Measurements from ENCODE around the gene MCU.

The MCU gene

GRCh38 chr10:72812415-72812752, 120.4 kb downstream of the MCU start:
- WGBS (ENCODE audit: insufficient coverage), result no CpG with 5 or more reads among the region's 1 CpG
- POLR2A ChIA-PET, result no interaction called here
- Histone ChIP-seq H3K27ac (ENCODE audit: insufficient read depth in 1 of 2, low read depth in 1 of 2, low read length in 2 of 2, poor library complexity in 1 of 2, severe bottlenecking in 2 of 2) (no peak overlapping the region), H3K4me3 (ENCODE audit: control insufficient read depth in 1 of 7, extremely low read depth in 1 of 7, insufficient read depth in 4 of 7, low read depth in 2 of 7, low read length in 6 of 7) (no peak overlapping the region), H3K9me3 (ENCODE audit: control extremely low read depth in 1 of 5, control insufficient read depth in 4 of 5, insufficient read depth in 2 of 5, low read depth in 1 of 5, low read length in 4 of 5) (peaks cover 0 to 3% (median 0%) of the 10 kb centered on the region in 5 experiments), H3K27me3 (replicated peaks in 2 of 5; ENCODE audit: control insufficient read depth in 4 of 5, insufficient read depth in 5 of 5, low read length in 4 of 5) (no peaks in the 10 kb centered on the region), H3K36me3 (ENCODE audit: control insufficient read depth in 4 of 4, insufficient read depth in 4 of 4, low read length in 3 of 4) (no peaks in the 10 kb centered on the region), H3K4me1 (ENCODE audit: control extremely low read depth in 1 of 4, control insufficient read depth in 4 of 4, insufficient read depth in 4 of 4, low read length in 3 of 4) (peaks cover 0 to 6% (median 2%) of the 10 kb centered on the region in 4 experiments)
- DNase-seq, result no peak
- CTCF ChIA-PET, result interaction anchor here (1.1 kb wide), 1 partner anchor 17 kb away, joined by 3 read pairs; no protein-coding TSS in a partner anchor

DNA sequence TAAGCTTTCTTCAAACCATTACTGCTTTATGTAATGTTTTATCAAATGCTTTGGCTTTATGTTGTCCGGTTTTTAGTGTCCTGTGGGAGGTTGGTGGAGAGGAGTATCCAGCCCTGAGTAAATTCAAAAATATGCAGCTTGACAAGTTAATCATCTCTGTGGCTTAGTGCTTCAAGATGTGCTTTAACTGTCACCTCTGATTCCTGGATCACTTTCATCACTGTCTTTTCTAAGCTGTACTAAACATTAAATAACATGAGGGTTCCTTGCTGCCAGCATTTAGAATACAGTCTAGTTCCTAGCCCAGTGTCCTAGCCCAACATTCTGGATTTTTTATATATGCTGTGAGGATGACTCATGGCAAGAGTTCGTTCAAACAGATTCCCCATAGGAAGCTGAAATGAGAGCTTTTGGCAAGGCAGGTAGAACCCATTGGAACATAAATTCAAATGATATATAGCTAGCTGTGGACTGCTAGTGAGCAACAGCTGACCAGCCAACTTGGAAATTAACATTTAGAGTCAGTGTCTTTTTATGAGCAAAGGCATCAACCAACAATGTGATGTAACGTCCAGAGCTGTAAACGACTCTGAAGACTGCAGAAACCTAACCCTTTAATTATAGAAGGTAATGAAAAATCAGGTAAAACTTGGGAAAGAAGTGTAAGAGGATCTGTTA, 120.9 kb downstream of the MCU start:
- ChIA-PET CTCF (interaction anchor here (1.1 kb wide), 1 partner anchor 17 kb away, joined by 3 read pairs; no protein-coding TSS in a partner anchor), POLR2A (no interaction called here)
- 100% methylated on average over 3 of the region's 4 CpGs for WGBS (ENCODE audit: insufficient coverage)
- Histone ChIP-seq H3K9me3 (ENCODE audit: control extremely low read depth in 1 of 5, control insufficient read depth in 4 of 5, insufficient read depth in 2 of 5, low read depth in 1 of 5, low read length in 4 of 5) (peaks cover 0 to 3% (median 0%) of the 10 kb centered on the region in 5 experiments), H3K4me1 (ENCODE audit: control extremely low read depth in 1 of 4, control insufficient read depth in 4 of 4, insufficient read depth in 4 of 4, low read length in 3 of 4) (peaks cover 0 to 6% (median 2%) of the 10 kb centered on the region in 4 experiments), H3K27me3 (replicated peaks in 2 of 5; ENCODE audit: control insufficient read depth in 4 of 5, insufficient read depth in 5 of 5, low read length in 4 of 5) (no peaks in the 10 kb centered on the region), H3K36me3 (ENCODE audit: control insufficient read depth in 4 of 4, insufficient read depth in 4 of 4, low read length in 3 of 4) (no peaks in the 10 kb centered on the region), H3K4me3 (ENCODE audit: control insufficient read depth in 1 of 7, extremely low read depth in 1 of 7, insufficient read depth in 4 of 7, low read depth in 2 of 7, low read length in 6 of 7) (no peak overlapping the region), H3K27ac (ENCODE audit: insufficient read depth in 1 of 2, low read depth in 1 of 2, low read length in 2 of 2, poor library complexity in 1 of 2, severe bottlenecking in 2 of 2) (no peak overlapping the region)
- peak in 1 of 3 donors; percentile 22 for DNase-seq

DNA sequence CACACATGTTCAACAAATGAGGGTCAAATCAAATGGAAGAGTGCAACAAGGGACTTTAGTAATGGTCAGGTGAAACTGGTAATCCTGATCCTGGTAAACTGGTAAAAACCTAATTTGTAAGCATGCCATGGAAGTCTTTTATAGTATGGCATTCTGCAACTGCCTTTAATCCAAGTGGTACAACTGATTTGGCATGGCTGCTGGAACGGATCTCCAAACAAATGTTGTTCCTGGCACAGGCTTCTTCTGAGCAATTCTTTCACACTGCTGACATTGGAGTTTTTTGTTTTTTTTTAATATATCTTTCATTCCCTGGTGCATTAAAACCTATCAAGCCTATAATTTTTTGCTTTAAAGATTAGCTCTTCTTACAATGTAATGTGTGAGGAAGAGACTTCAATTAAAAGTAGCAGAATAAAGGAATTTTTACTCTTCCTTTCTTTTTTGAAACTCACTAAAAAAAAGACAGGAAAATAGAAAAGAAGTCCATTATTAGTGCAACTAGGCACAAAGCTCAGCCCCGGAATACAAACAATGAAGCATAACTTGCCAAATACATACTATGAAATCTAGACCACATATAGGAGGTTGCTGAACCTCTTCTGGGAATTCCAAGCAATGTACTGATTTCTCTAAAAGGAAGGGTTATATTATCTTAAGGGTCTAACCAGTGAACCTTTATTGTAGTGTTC, 122.3 kb downstream of the MCU start:
- no peak for DNase-seq
- ChIA-PET CTCF (no interaction called here), POLR2A (no interaction called here)
- WGBS (ENCODE audit: insufficient coverage), result 100% methylated on average over 1 of the region's 2 CpGs
- H3K4me3 ChIP-seq (ENCODE audit: control insufficient read depth in 1 of 7, extremely low read depth in 1 of 7, insufficient read depth in 4 of 7, low read depth in 2 of 7, low read length in 6 of 7), result no peak overlapping the region
- no peaks in the 10 kb centered on the region for H3K36me3 ChIP-seq (ENCODE audit: control insufficient read depth in 4 of 4, insufficient read depth in 4 of 4, low read length in 3 of 4)
- no peaks in the 10 kb centered on the region for H3K9me3 ChIP-seq (ENCODE audit: control extremely low read depth in 1 of 5, control insufficient read depth in 4 of 5, insufficient read depth in 2 of 5, low read depth in 1 of 5, low read length in 4 of 5)
- no peaks in the 10 kb centered on the region for H3K27me3 ChIP-seq (replicated peaks in 2 of 5; ENCODE audit: control insufficient read depth in 4 of 5, insufficient read depth in 5 of 5, low read length in 4 of 5)
- no peak overlapping the region for H3K27ac ChIP-seq (ENCODE audit: insufficient read depth in 1 of 2, low read depth in 1 of 2, low read length in 2 of 2, poor library complexity in 1 of 2, severe bottlenecking in 2 of 2)
- peaks cover 0 to 6% (median 4%) of the 10 kb centered on the region in 4 experiments for H3K4me1 ChIP-seq (ENCODE audit: control extremely low read depth in 1 of 4, control insufficient read depth in 4 of 4, insufficient read depth in 4 of 4, low read length in 3 of 4)

GRCh38 chr10:72816565-72816964, 124.6 kb downstream of the MCU start:
- Histone ChIP-seq H3K27ac (ENCODE audit: insufficient read depth in 1 of 2, low read depth in 1 of 2, low read length in 2 of 2, poor library complexity in 1 of 2, severe bottlenecking in 2 of 2) (no peak overlapping the region), H3K9me3 (ENCODE audit: control extremely low read depth in 1 of 5, control insufficient read depth in 4 of 5, insufficient read depth in 2 of 5, low read depth in 1 of 5, low read length in 4 of 5) (no peaks in the 10 kb centered on the region), H3K36me3 (ENCODE audit: control insufficient read depth in 4 of 4, insufficient read depth in 4 of 4, low read length in 3 of 4) (no peaks in the 10 kb centered on the region), H3K27me3 (replicated peaks in 2 of 5; ENCODE audit: control insufficient read depth in 4 of 5, insufficient read depth in 5 of 5, low read length in 4 of 5) (no peaks in the 10 kb centered on the region), H3K4me3 (ENCODE audit: control insufficient read depth in 1 of 7, extremely low read depth in 1 of 7, insufficient read depth in 4 of 7, low read depth in 2 of 7, low read length in 6 of 7) (no peak overlapping the region), H3K4me1 (ENCODE audit: control extremely low read depth in 1 of 4, control insufficient read depth in 4 of 4, insufficient read depth in 4 of 4, low read length in 3 of 4) (peaks cover 0 to 6% (median 5%) of the 10 kb centered on the region in 4 experiments)
- CTCF ChIA-PET, result interaction anchor here (1.3 kb wide), 1 partner anchor 13 kb away, joined by 3 read pairs; no protein-coding TSS in a partner anchor
- POLR2A ChIA-PET, result no interaction called here
- DNase-seq, result no peak
- WGBS (ENCODE audit: insufficient coverage), result no CpG with 5 or more reads among the region's 1 CpG

DNA sequence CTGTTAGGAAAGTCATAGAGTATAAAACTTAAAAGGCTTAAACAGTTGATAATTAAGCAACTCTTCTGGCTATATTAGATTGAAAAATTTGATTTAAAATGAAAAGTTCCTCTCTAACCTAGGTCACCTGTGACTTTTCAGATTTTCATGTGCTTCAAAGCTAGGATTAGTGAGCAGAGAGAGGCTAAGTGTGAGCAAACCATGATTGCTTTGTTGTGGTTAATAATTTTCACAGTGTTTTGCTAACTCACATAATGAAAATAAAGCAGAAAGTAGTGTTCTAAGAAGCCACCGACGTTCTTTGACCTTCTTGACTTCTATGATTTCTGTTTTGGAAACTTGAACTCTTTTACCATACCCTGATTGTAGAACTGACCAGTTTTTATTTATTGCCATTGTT, 126.1 kb downstream of the MCU start:
- CTCF ChIA-PET, result interaction anchor here (0.8 to 1.4 kb wide), 2 partner anchors 10 to 13 kb away, joined by 3 to 4 read pairs; no protein-coding TSS in a partner anchor
- H3K27ac ChIP-seq (ENCODE audit: insufficient read depth in 1 of 2, low read depth in 1 of 2, low read length in 2 of 2, poor library complexity in 1 of 2, severe bottlenecking in 2 of 2), result no peak overlapping the region
- H3K27me3 ChIP-seq (replicated peaks in 2 of 5; ENCODE audit: control insufficient read depth in 4 of 5, insufficient read depth in 5 of 5, low read length in 4 of 5), result no peaks in the 10 kb centered on the region
- no peaks in the 10 kb centered on the region for H3K36me3 ChIP-seq (ENCODE audit: control insufficient read depth in 4 of 4, insufficient read depth in 4 of 4, low read length in 3 of 4)
- 100% methylated on average over 2 of the region's 2 CpGs for WGBS (ENCODE audit: insufficient coverage)
- H3K9me3 ChIP-seq (ENCODE audit: control extremely low read depth in 1 of 5, control insufficient read depth in 4 of 5, insufficient read depth in 2 of 5, low read depth in 1 of 5, low read length in 4 of 5), result peaks cover 0 to 9% (median 2%) of the 10 kb centered on the region in 5 experiments
- peaks cover 0 to 5% (median under 1%) of the 10 kb centered on the region in 4 experiments for H3K4me1 ChIP-seq (ENCODE audit: control extremely low read depth in 1 of 4, control insufficient read depth in 4 of 4, insufficient read depth in 4 of 4, low read length in 3 of 4)
- POLR2A ChIA-PET, result no interaction called here
- DNase-seq, result no peak
- H3K4me3 ChIP-seq (ENCODE audit: control insufficient read depth in 1 of 7, extremely low read depth in 1 of 7, insufficient read depth in 4 of 7, low read depth in 2 of 7, low read length in 6 of 7), result no peak overlapping the region

DNA sequence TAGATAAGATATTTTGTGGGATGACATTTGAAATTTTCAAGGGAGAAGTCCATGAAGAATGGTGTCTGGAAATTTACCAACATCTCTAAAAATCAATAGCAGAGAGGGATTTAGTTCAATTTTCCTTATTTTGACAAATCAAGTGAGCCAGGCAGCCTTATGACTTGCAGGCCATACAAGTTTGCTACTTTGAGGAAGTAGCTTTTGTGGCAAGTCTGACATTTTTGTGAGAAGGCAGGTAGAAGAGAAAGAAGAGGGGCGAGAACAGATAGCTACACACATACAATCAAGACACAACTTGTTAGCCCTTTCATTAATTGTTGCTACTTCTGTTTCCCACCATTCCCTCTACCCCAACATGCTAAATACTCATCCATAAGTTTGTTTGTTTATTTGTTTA, 127.1 kb downstream of the MCU start:
- CTCF ChIA-PET, result no interaction called here
- Histone ChIP-seq H3K36me3 (ENCODE audit: control insufficient read depth in 4 of 4, insufficient read depth in 4 of 4, low read length in 3 of 4) (no peaks in the 10 kb centered on the region), H3K27ac (ENCODE audit: insufficient read depth in 1 of 2, low read depth in 1 of 2, low read length in 2 of 2, poor library complexity in 1 of 2, severe bottlenecking in 2 of 2) (no peak overlapping the region), H3K9me3 (ENCODE audit: control extremely low read depth in 1 of 5, control insufficient read depth in 4 of 5, insufficient read depth in 2 of 5, low read depth in 1 of 5, low read length in 4 of 5) (peaks cover 0 to 11% (median 2%) of the 10 kb centered on the region in 5 experiments), H3K27me3 (replicated peaks in 2 of 5; ENCODE audit: control insufficient read depth in 4 of 5, insufficient read depth in 5 of 5, low read length in 4 of 5) (no peaks in the 10 kb centered on the region), H3K4me1 (ENCODE audit: control extremely low read depth in 1 of 4, control insufficient read depth in 4 of 4, insufficient read depth in 4 of 4, low read length in 3 of 4) (peaks cover 0 to 5% (median 0%) of the 10 kb centered on the region in 4 experiments), H3K4me3 (ENCODE audit: control insufficient read depth in 1 of 7, extremely low read depth in 1 of 7, insufficient read depth in 4 of 7, low read depth in 2 of 7, low read length in 6 of 7) (no peak overlapping the region)
- peak in 2 of 3 donors; percentile 42 to 56 for DNase-seq
- WGBS (ENCODE audit: insufficient coverage), result no CpG with 5 or more reads among the region's 1 CpG
- POLR2A ChIA-PET, result interaction anchor here (0.6 kb wide), 1 partner anchor 728 kb away, joined by 4 read pairs; no protein-coding TSS in a partner anchor

- Histone ChIP-seq H3K27ac (ENCODE audit: insufficient read depth in 1 of 2, low read depth in 1 of 2, low read length in 2 of 2, poor library complexity in 1 of 2, severe bottlenecking in 2 of 2) (no peak overlapping the region), H3K9me3 (ENCODE audit: control extremely low read depth in 1 of 5, control insufficient read depth in 4 of 5, insufficient read depth in 2 of 5, low read depth in 1 of 5, low read length in 4 of 5) (peaks cover 0 to 11% (median 2%) of the 10 kb centered on the region in 5 experiments), H3K4me3 (ENCODE audit: control insufficient read depth in 1 of 7, extremely low read depth in 1 of 7, insufficient read depth in 4 of 7, low read depth in 2 of 7, low read length in 6 of 7) (no peak overlapping the region), H3K4me1 (ENCODE audit: control extremely low read depth in 1 of 4, control insufficient read depth in 4 of 4, insufficient read depth in 4 of 4, low read length in 3 of 4) (peaks cover 0 to 5% (median 0%) of the 10 kb centered on the region in 4 experiments), H3K27me3 (replicated peaks in 2 of 5; ENCODE audit: control insufficient read depth in 4 of 5, insufficient read depth in 5 of 5, low read length in 4 of 5) (no peaks in the 10 kb centered on the region), H3K36me3 (ENCODE audit: control insufficient read depth in 4 of 4, insufficient read depth in 4 of 4, low read length in 3 of 4) (no peaks in the 10 kb centered on the region)
- 100% methylated on average over 2 of the region's 2 CpGs for WGBS (ENCODE audit: insufficient coverage)
- CTCF ChIA-PET, result no interaction called here
- POLR2A ChIA-PET, result no interaction called here
- no peak for DNase-seq
Observed at GRCh38 chr10:72821606-72822005, 129.7 kb downstream of the MCU start.

Measured in common myeloid progenitor, CD34-positive (primary cell).